K562 (cell line): ENCODE data around the gene VPS11. TPM values are rescaled to one million over a fixed set of nuclear protein-coding genes. Genes with fewer than 3 reads are reported as not detected.
A peak's percentile ranks its signal among the peaks of the same experiment; 100 is the strongest.

ENCODE experiments used
- CHD7 ChIP-seq: fragments of 200-600 bp; sonication (generic); IDR thresholded peaks from one replicate; pipeline ENCODE4 v1.6.1; 2012; ENCODE audit warnings: mild to moderate bottlenecking, low read depth, low read length, inconsistent platforms
- GTF3C2 ChIP-seq: IDR thresholded peaks from 3 replicates; pipeline ENCODE4 v1.6.1; 2011; ENCODE audit warnings: borderline replicate concordance, mild to moderate bottlenecking, moderate library complexity; ENCODE audit not compliant: insufficient read length; ENCODE audit errors: extremely low read depth
- NCOA6 ChIP-seq: fragments of 450-650 bp; IDR thresholded peaks from 2 replicates; pipeline ENCODE4 v1.6.1; 2017; ENCODE audit warnings: mild to moderate bottlenecking
- PHF21A ChIP-seq: fragments of 450-650 bp; IDR thresholded peaks from 2 replicates; pipeline ENCODE4 v1.6.1; 2017; ENCODE audit warnings: low read depth, borderline replicate concordance
- STAT5A ChIP-seq: IDR thresholded peaks from 2 replicates; pipeline ENCODE4 v1.6.1; 2012; ENCODE audit warnings: low read length, inconsistent platforms, borderline replicate concordance
- SUPT5H ChIP-seq: fragments of 450-650 bp; IDR thresholded peaks from 2 replicates; pipeline ENCODE4 v1.6.1; 2016
- ZBTB7A ChIP-seq: IDR thresholded peaks from 2 replicates; pipeline ENCODE4 v1.6.1; 2011; ENCODE audit warnings: low read depth, mild to moderate bottlenecking, low read length, moderate library complexity, borderline replicate concordance; ENCODE audit not compliant: control insufficient read depth
- ZNF395 ChIP-seq: fragments of 200-800 bp; sonication (Bioruptor generic); IDR thresholded peaks from 2 replicates; pipeline ENCODE4 v1.6.1; 2017; ENCODE audit warnings: missing genetic modification characterization, missing compliant biosample characterization
- ZNF583 ChIP-seq: fragments of 250-450 bp; sonication (Bioruptor Pico); IDR thresholded peaks from 2 replicates; pipeline ENCODE4 v1.4.0; 2020
- ZNF780A ChIP-seq: fragments of 250-450 bp; sonication (Bioruptor Pico); IDR thresholded peaks from 2 replicates; pipeline ENCODE4 v1.5.0; 2021; ENCODE audit warnings: mild to moderate bottlenecking
- polyA plus RNA-seq, 8 experiments: library from polyadenylated mRNA; depleted of rRNA in 4 of 8; stranded (reverse) in 5 of 8; unstranded in 3 of 8; fragments of >200 nt; fragmentation: Nextera tagmentation in 2 of 8; fragmentation: Illumina TruSeq in 1 of 8; extraction: Ambion mirVana in 2 of 8; extraction: Trizol in 1 of 8; gene quantifications; 2 replicates each; pipeline versions ENCODE4 v1.2.1 to v1.2.3, GENCODE V29; 2011 to 2014; ENCODE audit warnings: inconsistent platforms in 1 of 8, missing spikeins in 1 of 8
- total RNA-seq, 7 experiments: library from RNA; depleted of rRNA in 6 of 7; stranded (reverse); fragments of >200 nt in 6 of 7; fragmentation: Illumina TruSeq in 2 of 7; extraction: Trizol in 2 of 7; gene quantifications; 2 replicates each; pipeline versions ENCODE4 v1.2.1 to v1.2.3, GENCODE V29; 2011 to 2021; ENCODE audit warnings: low replicate concordance in 1 of 7

VPS11 gene
- total and polyA plus RNA-seq, 9 of the 15 experiments (the other 6 are each of a cell fraction or from before 2014, with no cell fraction given) = 14.1 to 35.5 (median 27.5) TPM

- TF ChIP-seq ZNF395 = no peak
- peak; percentile 68 for TF ChIP-seq SUPT5H
- no peak for TF ChIP-seq PHF21A
- TF ChIP-seq STAT5A = no peak
- no peak for TF ChIP-seq NCOA6
- peak; percentile 18; the same call in 1 of the 2 replicates for TF ChIP-seq ZBTB7A
- no peak for TF ChIP-seq CHD7
- TF ChIP-seq GTF3C2 = no peak
- TF ChIP-seq ZNF583 (CRISPR knock-in tag) = no peak
- no peak for TF ChIP-seq ZNF780A (CRISPR knock-in tag)
Measured at GRCh38 chr11:119108146-119108856, 40.7 kb downstream of the VPS11 start (continued).
